ENCODE data around the gene CD180.

GRCh38 chr5:67182301-67182790 is 14.3 kb downstream of the CD180 start:
- peak in 1 of 4 donors; percentile 67 for TF ChIP-seq POLR2A (IDR thresholded peaks at IDR 0.05)
- TF ChIP-seq, protein P1, sequence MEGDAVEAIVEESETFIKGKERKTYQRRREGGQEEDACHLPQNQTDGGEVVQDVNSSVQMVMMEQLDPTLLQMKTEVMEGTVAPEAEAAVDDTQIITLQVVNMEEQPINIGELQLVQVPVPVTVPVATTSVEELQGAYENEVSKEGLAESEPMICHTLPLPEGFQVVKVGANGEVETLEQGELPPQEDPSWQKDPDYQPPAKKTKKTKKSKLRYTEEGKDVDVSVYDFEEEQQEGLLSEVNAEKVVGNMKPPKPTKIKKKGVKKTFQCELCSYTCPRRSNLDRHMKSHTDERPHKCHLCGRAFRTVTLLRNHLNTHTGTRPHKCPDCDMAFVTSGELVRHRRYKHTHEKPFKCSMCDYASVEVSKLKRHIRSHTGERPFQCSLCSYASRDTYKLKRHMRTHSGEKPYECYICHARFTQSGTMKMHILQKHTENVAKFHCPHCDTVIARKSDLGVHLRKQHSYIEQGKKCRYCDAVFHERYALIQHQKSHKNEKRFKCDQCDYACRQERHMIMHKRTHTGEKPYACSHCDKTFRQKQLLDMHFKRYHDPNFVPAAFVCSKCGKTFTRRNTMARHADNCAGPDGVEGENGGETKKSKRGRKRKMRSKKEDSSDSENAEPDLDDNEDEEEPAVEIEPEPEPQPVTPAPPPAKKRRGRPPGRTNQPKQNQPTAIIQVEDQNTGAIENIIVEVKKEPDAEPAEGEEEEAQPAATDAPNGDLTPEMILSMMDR (IDR thresholded peaks at IDR 0.05): no peak
- peak in 1 of 2 donors; percentile 28 for TF ChIP-seq POLR2AphosphoS5 (IDR thresholded peaks at IDR 0.05)
- no peak for TF ChIP-seq EP300 (IDR thresholded peaks at IDR 0.05)
